HG02870 (cell line): ENCODE data around the gene OXGR1.
A peak's percentile ranks its signal among the peaks of the same experiment; 100 is the strongest.
"Not testable (repeated sequence)": the region's sequence is repeated elsewhere in the genome, so short reads cannot be mapped to it uniquely, and the experiment has no call there.

Source experiments
- ATAC-seq: cut with Tn5 transposase; IDR thresholded peaks from one replicate; pipeline ENCODE4 v1.9.1; 2021; ENCODE audit warnings: mild to moderate bottlenecking, moderate library complexity; ENCODE audit not compliant: unreplicated experiment

Gene OXGR1

DNA sequence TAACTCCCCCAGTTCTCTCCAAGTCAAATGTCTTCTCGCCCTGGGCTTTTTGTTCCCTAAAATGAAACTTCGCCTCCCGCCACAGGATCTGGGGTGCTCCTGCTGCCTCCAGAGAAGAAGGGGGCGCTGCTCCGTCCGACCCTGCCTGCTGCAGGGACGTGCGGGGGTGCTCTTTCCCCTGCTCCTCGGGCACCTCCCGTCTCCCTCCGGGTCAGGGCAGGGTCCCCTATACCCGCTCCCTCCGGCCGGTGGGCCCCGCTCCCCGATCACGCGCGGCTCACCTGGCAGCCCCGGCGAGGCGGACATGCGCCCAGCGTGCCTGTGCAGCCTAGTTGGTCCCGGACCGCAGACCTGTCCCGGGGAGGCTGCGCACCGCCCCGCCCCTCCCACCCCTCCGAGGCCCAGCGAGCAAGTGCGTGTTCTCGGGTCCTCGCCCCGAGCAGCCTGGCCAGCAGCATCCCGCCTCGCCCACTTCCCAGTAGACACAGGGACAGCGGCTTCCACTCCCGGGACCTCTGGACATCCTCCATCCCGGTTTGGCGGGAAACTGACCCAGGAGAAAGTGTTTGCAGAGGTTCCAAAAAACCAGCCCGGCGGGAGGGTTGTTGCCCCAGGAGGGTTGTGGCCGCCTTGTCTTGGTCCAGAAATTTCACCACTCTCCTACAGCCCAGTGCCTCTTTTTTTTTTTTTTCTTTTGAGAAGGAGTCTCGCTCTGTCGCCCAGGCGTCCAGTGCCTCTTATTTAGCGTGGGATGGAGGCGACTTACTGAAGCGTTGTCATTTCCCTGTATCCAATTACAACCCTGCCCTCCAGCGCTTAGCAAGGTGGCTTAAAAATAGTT, at the start of gene OXGR1:
Gene OXGR1 (minus strand): TSS at position 460 of the 841 bp plus-strand sequence. CDS start 6,717 bp downstream, outside the sequence.
- no peak for ATAC-seq

DNA sequence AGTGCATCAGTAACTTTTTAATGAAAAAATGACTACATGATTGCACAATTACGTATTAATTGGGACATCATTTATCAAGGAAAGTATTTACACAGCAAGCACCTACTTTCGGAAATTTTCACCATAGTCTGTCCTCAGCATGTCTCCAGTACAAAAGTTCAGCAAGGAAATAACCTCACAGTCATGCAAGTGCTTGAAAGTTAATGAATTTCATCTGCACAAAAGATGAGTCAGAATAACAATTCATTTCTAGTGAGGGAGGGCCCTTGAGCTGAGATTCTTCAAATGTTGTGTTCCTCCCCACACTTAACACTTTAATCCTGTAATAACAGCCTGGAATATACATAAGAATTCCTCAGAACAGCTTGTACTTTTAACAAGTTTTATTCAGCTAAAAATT, 49.0 kb upstream of the OXGR1 start:
- ATAC-seq = no peak

DNA sequence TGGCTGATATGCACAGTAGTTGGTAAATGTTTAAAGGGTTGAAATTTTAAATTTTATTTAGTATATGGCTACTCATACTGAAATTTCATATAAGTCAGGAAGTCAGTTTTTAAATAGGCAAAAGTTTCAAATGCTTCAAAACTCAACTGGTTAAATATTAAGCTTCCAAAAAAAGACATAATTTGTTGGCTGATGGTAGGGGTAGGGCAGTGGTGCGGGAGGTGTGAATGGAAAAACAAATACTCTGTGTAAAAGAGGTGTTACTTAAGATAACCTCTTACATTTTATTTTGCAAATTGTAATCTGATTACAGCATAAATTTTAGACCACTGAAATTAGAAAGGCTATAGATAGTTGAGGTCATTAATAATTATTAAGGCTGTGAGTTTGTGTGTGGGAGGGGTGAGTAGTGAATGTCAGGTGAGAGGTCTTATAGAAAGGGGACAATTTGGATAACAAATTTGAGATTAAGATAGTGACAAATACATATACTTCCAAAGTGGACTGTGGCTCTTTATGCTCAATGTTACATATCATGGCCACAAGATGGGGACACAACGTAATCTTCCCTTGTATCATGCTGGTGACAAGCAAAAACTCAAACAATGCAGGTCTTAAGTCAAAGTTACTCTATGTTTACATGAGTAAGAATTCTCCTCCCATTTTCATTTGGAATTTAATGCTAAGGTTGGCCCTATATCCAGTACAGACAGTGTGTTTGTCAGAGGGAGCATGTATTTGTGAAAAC, 36.6 kb upstream of the OXGR1 start:
- no peak for ATAC-seq

DNA sequence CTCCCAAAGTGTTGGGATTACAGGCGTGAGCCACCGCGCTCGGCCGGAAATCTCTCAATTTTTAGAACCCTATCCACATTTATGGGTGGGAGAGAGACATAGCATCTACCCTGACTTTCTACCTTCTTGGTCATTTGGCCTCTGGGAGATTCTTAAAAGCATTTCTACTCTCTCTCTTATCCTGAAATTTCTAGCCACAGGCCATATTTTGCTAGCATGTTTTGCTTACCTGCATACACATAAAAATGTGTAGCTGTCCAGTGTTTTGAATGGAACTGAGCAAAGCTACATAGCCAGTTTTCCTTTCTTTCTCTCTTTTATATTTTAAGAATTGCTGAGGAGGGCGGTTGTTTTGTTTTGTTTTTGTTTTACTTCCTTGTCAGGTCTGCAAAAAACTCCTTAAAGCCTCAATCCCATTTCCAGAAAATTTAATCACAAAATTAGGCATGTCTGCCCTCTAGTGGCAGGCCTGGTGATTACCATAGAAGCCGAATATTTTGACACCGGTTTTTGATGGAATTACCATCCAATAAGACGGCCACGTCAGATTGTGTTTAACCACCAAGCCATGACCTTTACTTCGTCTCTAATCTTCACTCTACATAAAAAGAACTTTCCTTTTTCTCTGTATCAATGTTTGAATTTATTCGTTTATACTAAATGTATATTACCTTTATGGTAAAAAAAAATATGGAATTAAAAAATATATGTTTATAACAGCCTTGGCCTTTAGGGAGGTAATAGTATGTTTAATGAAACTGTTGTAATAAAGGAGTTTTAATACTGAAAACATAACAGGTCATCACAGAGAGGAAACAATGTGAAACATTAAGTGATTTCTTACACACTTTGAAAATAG, 34.4 kb upstream of the OXGR1 start:
- no peak for ATAC-seq

DNA sequence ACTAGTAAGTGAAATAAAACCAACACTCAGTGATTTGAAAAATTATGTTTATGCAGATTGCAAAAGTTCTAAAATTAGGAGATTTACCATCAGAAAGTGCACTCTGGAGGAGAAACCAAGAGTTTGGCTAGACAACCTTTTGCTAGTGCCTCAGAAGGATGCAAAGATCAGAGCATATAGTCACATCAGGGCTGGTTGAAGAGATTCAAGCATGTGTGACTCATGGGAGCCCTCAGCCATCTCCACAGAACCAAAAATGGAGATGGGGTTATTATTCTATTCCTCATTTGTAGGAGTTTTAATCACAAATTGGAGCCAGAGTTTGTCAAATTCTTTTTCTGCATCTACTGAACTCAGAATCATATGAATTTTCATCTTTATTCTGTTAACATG, 32.9 kb upstream of the OXGR1 start:
- no peak for ATAC-seq

DNA sequence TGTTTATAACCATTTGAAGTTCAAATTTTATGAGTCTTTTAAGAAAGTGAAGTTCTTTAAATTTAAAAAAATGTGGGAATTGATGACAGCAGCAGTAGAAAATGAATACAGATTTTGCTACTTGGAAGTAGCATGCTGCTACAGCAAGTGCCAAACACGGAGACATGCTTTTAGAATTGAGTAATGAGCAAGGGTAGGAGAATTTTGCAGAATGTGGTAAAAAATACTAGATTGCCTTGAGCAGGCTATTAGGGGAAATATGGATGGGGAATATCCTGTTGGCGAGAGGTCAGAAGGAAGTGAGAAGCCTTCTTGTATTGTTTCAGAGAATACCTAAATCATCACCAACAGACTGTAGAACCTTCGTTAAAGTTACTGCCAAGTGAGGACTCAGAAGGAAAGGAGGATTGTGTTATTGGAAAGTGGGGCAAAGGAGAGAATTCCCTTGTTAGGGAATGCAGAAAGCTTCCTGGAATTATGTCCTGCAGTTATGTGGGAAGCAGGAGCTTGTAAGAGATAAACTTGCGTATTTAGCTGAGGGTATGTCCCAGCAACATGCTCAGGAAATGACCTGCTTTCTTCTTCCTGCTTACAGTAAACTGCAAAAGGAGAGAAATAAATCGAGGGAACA, 32.4 kb upstream of the OXGR1 start:
- ATAC-seq = no peak

DNA sequence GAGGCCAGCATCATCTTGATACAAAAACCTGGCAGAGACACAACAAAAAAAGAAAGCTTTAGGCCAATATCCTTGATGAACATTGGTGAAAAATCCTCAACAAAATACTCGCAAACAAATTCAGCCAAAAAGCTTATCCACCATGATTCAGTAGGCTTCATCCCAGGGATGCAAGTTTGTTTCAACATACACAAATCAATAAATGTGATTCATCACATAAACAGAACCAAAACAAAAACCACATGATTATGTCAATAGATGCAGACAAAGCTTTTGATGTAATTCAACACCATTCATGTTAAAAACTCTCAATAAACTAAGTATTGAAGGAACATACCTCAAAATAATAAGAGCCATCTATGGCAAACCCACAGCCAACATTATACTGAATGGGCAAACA, 29.5 kb upstream of the OXGR1 start:
- ATAC-seq = not testable (repeated sequence)

DNA sequence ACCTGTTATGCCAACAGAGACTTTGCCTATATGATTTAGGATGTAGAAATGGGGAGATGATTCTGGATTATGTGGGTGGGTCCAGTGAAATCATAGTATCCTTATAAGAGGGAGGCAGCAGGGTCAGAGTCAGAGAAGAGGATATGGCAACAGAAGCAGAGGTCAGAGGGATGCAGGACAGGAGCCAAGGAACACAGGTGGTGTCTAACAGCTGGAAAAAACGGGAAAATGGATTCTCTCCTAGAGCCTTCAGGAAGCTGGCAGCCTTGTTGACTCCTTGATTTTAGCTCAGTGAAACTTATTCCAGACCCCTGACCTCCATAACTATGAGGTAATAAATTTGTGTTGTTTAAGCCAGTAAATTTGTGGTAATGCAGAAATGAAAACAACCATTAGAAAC, 28.8 kb upstream of the OXGR1 start:
- no peak for ATAC-seq

DNA sequence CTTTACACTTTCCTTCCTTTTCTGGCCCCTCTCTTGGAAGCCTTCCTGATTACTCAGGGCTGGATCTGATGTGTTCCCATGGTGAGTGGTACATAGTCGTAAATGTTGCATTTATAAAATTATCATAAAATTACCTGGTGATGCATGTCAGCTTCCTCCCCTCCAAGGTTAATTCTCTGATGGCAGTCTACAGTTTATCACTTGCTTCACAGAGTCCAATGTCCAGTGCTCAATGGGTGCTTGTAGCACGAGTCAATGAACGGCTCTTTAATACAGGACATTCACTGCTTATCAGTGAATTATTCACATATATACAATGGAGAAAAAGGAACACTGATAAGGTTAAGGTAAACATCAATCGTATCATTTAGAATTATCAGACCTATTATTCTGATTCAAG, 27.0 kb upstream of the OXGR1 start:
- no peak for ATAC-seq

DNA sequence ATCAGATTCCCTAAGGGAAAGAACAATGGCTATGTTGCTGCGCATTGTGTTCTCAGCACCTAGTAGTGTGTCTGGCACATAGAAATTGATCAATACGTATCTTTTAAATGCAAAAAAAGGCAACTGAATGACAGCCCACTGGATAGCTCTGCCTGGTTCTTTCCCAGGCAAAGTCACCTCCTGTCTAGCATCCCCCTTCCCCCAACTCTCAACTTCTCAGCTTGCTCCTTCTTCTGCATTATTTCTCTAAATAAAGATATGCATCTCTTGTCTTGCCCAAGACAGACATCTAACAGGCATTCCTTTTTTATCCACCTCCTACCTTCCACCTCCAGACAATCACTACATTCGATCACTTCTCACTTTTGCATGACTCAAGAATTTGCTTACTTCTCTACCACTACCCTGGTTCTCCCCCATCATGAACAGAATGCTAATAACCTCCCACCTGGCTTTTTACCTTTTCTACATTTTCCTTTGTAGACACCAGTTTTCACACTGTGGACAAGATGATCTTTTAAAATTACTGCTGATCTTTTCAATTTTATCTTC, 26.5 kb upstream of the OXGR1 start:
- ATAC-seq = no peak

DNA sequence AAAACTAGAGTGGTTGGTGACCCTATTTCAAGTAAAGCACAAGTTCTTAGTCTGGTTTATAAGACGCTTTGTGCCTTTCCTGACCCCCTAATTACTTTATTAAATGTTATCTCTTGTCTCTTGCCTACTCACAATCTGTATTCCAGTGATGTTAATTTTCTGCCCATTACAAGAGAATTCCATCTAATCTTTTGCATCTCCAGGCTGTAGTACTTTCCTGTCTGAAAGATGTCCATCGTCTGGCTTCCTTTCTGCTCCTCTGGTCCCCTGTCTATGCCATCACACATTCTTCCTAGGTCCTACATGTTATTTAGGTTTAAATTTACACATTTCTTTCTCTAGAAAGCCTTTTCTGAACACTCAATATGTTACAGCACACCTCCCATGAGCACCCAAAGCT, 25.9 kb upstream of the OXGR1 start:
- no peak for ATAC-seq

DNA sequence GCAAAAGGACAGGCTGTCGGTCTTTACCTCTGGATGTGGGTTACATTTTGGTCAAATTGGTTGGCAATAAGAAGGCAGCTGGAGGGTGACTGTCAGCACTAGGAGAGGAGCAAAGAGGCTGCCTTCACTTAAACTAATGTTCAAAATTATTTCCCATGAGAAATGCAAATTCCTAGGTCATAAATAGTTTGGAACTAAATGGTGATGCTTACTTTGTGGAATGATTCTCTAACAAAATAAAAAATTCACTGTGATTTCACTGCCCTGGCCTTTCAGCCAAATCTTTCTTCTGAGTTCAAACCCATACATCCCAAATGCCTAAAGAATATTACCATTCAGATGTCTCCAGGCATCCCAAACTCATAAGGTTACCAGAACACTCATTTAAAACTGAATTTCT, 25.0 kb upstream of the OXGR1 start:
- no peak for ATAC-seq

DNA sequence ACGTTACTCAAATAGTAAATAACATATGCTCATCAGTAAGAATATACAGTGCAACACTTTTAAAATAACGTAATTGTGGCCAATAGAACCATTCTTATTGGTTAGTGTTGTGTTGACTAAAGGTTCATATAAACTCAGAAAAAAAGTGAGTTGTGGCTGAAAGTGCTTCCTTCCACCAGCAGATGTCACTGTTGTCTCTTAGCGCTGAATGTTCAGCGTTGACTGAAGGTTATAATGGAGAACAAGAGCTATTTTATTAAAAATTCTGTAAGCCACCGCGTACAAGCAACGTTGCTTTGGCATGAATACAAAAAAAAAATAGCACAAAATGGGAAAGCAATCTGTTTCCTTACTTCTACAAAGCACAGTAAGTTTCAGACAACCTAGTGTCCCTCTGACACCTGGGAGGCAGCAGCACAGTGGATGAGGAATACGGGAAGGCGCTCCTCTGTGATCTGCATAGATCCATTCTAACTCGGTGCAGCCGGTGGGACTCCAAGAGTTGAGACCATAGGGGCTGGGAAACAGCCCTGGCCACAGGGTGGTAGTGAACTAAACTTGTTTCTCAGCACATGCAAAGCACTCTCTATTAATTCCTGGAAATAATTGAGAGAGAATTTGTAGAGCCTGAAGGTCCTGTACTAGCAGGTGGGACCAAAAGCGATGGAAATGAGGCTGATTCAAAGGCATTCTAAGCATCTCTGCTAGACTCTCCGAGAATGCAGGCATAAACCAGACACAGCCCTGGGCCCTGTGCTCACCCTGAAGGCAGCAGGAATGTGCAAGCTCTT, 23.9 kb upstream of the OXGR1 start:
- ATAC-seq = peak; percentile 91

DNA sequence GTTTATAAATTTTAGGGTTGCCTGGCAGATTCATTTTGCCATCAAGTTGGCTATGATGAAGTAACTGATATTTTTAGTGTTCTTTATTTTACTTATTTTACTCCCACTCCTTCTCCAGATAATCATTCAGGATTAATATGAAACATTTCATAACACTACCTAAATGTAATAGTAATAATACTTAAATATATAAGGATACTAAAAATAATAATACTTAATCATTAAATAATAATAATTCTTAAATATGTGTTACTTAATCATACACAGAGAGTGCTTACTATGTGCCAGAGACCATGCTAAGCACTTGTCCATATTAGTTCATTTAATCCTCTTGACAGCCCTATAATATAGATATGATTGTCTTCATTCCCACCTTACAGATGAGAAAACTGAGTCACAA, 23.0 kb upstream of the OXGR1 start:
- no peak for ATAC-seq

DNA sequence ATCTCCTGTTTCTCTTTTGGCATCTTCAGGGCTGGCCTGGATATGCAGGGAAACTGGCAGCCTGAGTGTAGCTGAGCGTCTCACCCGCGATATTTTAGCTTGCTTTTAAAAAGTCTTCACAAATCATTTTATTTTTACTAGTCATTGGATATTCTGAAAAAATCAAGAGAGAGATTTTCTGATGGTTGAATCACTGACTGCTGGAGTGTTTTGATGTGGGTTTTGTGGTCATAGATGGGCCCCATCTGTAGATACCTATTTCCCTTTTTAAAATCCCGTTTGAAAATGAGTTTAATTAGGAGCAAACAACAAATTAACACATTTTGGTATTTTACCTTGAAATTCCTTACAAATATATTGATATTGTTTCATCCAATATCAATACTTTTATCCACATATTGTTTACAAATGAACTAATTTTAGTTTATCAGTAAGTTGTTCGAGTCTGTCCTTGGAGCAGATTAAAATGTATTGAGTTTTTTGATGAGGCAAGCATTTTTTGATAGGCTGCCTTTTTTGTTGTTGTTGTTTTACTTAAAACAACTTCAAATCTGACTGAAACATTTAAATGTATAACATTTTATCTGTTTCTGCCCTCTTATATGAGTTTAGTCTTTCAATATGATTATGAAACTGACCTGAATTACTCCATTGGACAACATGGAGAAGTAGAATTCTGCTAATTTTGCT, 21.5 kb upstream of the OXGR1 start:
- ATAC-seq = no peak

DNA sequence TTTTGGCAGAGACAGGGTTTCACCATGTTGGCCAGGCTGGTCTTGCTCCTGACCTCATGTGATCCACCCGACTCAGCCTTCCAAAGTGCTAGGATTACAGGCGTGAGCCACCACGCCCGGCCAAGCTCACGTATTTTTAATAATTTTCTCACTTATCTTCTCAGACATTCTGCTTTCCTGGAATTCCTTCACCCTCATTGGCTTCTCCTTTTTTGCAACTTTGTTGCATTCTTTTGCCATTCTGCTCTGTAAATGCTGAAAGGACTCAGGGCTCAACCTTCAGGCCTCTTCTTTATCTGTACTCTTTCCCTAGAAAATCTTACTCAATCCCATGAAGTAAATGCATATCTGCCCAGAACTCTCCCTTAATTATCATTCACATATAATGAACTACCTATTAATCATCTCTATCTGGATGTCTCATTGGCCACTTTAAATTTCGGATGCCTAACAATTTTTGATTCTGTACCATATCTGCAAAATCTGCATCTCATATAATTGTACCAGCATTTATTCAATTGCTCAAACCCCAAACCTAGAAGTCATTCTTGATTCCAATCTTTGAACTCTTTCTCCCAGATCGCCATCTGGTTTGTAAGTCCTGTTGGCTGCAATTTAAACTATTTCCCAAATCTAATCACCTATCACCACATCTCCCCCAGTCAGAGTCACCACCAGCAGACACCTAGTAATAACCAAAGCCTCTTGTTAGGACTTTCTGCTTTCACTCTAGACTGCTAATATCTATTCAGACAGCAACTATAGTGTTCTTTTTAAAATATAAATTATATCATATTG, 18.2 kb upstream of the OXGR1 start:
- no peak for ATAC-seq

DNA sequence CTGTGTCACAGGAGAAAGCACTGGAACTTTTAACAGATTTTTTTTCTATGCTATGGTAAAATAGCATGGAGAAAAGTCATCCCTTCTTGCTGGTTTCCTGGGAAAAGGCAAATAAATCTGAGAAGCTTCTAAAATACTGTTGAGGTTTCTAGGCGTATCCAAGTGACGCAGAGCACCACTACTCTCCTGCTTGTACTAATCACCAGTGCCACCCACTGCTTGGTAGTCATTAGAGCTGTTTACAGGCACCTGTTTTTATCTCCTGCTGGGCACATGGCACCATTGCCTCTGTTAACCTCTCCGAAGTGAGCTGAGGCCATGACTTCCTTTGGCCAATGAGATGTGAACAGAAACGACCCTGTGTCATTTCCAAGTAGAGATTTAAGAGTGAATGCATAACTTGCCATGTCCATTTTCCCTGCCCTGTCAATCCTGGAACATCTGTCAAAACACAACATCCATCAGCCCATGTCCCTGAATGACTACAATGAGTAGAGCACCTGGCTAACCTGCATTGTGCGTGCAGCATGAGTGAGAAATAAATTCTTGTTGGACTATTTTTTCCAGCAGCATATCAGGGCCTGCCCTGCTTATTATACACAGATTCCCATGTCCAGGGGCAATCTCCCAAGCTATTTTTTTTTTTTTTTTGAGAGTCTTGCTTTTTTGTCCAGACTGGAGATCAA, 17.3 kb upstream of the OXGR1 start:
- no peak for ATAC-seq

DNA sequence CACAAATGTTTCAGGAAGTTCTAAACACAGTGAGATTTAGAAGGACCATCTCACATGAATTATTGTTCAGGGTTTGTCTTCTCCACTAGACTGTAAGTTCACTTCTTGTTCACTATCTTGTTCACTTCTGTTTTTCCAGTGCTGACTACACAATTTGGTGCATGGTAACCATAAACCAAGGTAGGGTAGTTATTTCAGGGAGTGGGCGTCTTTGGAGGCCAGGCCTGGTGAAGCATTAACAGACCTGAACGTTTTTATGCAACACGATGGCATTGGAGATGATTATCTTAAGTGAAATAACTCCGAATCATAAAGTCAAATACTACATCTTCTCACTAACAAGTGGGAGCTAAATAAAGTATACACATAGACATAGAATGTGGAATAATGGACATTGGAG, 14.4 kb upstream of the OXGR1 start:
- no peak for ATAC-seq
